ENCODE measurements around the gene ATP5ME.
"Not testable (repeated sequence)": the region's sequence is repeated elsewhere in the genome, so short reads cannot be mapped to it uniquely, and the experiment has no call there.

ATP5ME gene

DNA sequence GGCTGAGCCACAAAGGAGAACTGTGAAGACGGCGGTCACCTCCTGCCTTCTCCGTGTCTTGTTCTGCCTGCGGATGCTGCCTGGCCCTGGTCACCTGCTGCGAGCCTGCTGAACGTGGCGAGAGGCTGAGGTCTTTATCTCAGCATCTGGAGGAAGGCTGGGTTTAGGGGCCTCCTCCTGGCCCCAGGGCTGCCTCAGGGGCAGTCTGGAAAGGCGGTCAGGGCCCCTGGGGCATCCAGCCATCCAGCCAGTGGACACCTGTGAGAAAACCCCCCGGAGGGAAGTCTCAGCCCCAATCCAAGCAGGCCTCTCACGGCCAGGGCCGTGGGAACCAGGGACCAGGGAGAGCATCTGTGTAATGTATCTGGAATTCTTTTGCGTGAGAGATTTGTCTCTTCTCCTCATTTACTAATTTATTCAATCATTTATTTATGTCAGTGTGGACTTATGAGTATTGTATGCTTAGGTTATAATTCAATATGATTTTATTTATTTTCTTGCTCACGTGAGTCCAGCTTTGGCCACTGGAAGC, 37.4 kb downstream of the ATP5ME start:
- DNase-seq (ENCODE audit: extremely low read depth in 1 of 2, low read depth in 1 of 2), result no peak

DNA sequence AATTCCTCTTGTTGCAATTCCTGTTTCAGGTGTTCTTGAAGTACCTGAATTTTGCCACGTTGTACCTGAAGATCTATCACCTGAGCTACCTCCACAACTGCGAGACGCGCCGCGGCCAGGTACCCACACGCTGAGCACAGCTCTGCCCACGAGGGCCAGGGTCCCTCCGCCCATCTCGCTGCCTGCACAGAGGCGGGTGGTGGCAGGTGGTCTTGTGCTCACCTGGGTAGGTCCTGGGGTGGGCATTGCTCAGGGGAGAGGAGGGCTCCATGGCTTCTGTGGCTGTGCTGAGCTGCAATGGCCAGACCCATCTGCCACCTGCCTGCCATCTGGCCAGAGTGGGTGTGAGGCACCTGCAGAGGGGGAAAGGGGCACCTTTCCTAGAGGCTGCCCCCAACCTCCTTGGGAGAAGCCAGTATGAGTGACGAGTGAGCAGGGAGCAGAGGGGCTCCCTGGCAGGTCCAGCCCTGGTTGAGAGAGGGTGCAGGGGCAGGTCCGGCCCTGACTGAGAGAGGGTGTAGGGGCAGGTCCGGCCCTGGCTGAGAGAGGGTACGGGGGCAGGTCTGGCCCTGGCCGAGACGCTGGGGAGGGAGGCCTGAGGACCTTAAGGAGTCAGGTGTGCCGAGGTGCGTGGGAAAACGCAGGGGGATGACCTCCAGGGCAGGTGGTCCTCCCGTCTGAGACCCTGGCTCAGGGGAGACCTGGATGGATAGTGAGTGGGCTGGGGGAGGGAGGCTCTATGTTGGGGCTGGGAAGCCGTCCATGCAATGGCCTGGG, 38.0 kb downstream of the ATP5ME start:
- no peak for DNase-seq (ENCODE audit: extremely low read depth in 1 of 2, low read depth in 1 of 2)

DNA sequence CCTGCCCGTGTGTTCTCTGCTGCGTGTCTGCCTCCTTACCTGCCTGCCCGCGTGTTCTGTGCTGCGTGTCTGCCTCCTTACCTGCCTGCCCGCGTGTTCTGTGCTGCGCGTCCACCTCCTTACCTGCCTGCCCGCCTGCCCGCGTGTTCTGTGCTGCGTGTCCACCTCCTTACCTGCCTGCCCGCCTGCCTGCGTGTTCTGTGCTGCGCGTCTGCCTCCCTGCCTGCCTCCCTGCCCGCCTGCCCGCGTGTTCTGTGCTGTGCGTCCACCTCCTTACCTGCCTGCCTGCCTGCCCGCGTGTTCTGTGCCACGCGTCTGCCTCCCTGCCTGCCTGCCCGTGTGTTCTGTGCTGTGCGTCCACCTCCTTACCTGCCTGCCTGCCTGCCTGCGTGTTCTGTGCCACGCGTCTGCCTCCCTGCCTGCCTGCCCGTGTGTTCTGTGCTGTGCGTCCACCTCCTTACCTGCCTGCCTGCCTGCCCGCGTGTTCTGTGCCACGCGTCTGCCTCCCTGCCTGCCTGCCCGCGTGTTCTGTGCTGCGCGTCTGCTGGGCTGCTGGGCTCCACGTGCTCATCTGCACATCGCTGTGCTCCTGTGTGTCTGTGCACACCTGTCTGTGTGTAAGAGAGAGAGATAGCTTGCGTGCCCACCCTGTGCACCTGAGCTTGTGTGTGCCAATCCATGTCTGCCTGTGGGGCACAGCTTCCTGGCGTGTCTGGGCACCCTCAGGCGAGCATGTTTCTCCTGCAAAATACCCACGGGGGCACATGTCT, 38.8 kb downstream of the ATP5ME start:
- DNase-seq (ENCODE audit: extremely low read depth in 1 of 2, low read depth in 1 of 2), result not testable (repeated sequence)

DNA sequence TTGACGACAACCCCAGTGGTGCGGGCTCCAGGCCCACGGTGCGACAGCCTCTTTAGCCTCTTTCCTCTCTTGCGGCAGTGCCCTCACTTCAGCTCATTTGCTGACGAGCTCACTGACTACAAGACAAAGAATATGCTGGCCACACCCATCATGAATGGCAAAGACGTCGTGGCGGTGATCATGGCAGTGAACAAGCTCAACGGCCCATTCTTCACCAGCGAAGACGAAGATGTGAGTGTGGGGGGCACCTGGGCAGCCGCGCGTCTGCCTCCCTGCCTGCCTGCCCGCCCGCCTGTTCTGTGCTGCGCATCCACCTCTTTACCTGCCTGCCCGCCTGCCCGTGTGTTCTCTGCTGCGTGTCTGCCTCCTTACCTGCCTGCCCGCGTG, 39.5 kb downstream of the ATP5ME start:
- DNase-seq (ENCODE audit: extremely low read depth in 1 of 2, low read depth in 1 of 2), result no peak

DNA sequence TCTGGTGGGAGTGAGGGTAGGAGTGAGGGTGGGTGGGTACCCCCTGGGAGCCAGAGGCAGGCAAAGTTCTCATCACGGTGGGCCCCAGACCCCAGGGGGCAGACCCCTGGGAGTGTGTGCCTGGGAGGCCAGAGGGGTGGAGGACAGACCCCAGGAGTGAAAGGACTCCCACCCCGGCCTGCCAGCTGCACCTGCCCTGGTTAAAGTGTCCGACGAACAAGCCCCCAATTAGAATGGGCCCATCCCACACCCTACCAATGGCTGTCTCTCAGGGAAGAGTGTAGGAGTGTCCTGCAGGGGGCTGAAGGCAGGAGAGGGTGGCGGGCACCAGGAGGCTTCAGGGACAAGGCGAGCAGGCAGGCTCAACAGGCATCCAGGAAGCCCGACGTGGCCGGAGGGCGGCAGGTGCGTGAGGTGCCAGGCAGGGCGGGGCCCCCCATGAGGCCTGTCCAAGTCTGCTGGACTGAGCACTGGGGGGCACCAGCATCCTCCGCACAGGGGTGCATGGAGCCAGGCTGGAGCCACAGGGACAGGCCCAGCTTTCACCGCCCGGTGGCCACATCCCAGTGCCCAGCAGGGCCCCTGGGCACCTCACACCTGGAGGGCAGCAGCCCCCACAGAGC, 40.0 kb downstream of the ATP5ME start:
- no peak for DNase-seq (ENCODE audit: extremely low read depth in 1 of 2, low read depth in 1 of 2)

DNA sequence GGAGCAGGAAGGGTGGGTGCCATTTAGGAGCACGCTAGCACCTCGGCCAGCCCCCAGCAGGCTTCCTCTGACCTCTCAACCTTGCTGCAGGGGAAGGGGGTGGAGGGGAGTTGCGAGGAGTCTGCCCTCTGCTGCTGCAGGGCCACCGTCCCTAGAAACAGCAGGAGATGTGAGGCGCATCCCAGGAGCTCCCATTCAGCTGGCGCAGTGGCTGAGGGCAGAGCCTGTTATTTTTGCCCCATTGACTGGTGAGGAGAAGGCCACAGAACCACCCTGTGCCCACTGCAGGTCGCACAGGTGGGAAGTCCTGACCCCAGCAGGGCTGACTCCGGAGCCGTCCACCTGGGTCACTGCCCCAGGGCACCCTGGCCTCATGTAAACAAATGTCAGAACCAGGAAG, 40.7 kb downstream of the ATP5ME start:
- no peak for DNase-seq (ENCODE audit: extremely low read depth in 1 of 2, low read depth in 1 of 2)

DNA sequence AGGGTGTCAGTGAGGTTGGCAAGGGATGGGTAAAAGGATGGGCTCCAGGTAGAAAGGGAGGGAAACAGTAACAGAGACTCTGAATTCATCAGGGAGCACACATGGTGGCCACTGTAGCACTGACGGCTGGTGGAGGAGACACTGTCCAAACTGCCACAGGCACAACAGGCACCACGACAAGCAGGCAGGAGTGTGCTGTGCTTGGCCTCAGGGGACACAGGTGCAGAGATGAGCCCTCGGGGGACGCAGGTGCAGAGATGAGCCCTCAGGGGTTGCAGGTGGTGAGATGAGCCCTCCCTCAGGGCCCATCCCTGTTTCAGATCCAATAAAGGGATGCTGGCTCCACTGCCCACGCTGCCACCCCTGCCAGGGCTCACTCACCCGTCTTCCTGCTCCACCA, 41.1 kb downstream of the ATP5ME start:
- DNase-seq (ENCODE audit: extremely low read depth in 1 of 2, low read depth in 1 of 2), result no peak

DNA sequence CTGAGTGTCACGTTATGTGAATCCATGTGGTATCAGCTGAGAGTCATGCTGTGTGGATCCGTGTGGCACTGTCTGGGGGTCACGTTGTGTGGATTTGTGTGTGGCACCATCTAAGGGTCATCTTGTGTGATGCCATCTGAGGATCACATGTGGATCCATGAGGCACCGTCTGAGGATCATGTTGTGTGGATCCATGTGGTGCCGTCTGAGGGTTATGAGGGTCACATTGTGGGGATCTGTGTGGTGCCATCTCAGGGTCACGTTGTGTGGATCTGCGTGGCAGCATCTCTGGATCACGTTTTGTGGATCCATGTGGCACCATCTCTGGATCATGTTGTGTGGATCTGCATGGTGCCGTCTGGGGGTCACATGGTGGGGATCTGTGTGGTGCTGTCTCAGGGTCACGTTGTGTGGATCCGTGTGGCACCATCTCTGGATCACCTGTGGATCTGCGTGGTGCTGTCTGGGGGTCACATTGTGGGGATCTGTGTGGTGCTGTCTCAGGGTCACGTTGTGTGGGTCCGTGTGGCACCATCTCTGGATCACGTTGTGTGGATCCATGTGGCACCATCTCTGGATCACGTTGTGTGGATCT, 41.8 kb downstream of the ATP5ME start:
- no peak for DNase-seq (ENCODE audit: extremely low read depth in 1 of 2, low read depth in 1 of 2)

DNA sequence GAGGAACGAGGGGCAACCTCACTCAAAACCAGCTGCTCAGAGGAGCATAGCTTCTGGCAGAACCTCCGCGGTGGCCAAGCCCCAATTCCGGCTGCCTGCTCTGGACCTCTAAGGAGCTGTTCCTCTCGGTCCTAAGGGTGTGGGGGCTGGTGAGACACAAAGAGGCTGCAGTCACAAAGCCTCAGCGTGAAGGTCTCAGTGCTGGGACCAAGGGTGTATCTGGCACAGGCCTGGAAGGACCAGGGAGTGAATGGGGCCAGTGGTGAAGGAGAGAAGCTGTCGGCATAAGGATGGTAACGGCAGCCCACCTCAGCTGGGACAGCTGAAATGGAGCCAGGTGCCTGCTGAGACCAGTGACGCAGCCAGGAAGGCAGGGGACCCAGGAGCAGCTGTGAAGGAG, 43.4 kb downstream of the ATP5ME start:
- DNase-seq (ENCODE audit: extremely low read depth in 1 of 2, low read depth in 1 of 2), result no peak

DNA sequence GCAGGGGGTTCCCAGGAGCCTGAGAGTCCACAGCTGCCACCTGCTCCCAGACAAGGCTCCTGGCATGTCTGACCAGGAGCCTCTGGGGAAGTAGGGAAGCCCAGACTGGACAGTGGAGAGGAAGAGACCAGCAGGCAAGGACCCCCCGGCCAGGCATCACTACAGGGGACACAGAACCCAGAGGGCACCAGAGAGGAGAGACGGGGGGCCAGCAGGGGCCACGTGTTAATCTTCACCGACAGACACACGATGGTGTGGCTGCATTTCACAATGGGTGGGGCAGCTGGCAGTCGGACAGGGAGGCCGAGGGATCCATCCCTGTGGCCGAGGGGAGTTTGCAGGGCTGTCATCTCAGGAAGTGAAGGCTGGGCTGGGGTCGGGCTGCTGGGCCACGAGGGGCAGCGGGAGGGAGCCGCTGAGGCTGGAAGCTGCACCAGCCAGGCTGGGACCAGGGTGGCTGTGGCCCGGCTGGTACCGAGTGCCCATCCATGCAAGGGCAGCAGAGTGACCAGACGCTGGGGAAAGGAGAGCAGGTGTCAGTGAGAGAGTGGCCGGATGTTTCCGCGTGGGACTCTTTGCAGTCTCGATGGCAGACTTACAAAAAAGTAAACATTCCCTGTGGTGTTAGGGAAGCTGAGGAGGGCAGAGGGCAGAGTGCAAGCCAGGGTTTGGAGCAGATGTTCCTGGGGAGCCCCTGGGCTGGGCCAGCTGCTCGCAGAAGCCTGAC, 44.0 kb downstream of the ATP5ME start:
- DNase-seq (ENCODE audit: extremely low read depth in 1 of 2, low read depth in 1 of 2), result no peak

DNA sequence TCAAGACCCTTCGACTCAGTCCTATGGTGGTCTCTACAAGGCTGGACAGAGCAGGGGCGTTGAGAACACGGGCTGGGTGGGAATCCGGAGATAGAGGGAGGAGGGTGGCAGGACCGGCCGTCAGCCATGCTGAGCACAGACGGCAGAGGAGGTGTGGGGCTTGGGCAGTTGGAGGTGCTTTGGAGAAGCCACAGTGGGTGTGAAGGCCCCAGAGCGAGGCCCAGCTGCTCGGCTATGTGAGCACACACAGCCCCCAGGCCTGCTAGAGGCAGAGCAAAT, 44.5 kb downstream of the ATP5ME start:
- DNase-seq (ENCODE audit: extremely low read depth in 1 of 2, low read depth in 1 of 2), result no peak

DNA sequence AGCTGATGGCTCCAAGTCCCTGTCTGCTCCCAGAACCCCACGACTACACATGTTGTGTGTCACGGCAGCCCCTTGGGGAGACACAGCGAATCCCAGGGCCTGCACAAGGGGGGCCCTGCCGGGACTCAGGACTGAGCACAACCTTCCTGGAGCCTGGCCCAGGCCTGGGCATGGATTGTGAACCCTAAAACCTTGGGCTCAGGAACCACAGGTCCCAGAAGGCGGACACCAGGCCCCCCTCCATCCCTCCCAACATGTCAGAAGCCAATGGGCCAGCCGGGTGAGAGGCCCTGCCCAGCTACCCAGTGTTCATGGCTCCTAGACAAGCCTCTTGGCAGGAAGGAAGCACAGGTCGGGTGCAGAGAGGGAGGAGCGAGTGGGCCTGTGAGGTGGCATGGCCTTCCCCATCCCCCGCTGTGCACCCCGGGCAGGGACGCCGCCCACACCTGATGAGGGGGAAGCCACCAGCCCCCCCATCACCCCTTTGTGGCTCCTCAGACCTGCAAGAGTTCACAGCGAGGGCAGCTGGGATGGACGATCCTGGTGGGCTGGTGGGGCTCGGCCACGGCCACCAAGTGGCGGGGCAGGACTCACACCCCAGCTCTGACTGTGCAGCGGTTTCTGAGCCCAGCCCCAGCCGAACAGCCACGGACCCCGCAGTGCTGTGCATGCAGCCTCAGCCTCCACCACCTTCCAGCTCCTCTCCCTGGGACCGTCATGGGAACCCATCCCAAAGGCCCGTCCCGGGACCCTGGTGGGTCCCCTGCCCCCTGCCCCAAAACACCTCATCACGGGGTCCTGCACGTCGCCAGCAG, 45.0 kb downstream of the ATP5ME start:
- DNase-seq (ENCODE audit: extremely low read depth in 1 of 2, low read depth in 1 of 2), result no peak

DNA sequence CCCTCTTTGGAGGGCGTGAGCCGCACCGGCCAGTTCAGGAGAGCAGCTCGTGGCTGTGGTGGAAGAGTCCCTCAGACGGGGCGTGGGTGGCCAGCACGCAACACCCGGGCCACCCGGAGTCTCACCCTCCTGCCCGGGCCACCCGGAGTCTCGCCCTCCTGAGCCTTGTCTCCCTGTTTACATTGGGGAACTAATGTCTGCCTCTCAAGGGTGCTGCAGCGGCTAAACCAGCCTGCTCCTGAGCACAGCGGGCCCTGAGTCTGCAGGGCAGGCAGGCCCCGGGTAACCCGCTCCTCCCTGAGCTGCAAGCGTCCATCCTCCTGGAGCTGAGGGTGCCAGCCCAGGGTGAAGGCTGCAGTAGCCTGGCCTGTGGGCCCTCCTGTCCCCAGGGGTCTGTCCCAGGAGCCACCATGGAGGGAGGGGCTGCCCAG, 45.8 kb downstream of the ATP5ME start:
- DNase-seq (ENCODE audit: extremely low read depth in 1 of 2, low read depth in 1 of 2), result no peak

DNA sequence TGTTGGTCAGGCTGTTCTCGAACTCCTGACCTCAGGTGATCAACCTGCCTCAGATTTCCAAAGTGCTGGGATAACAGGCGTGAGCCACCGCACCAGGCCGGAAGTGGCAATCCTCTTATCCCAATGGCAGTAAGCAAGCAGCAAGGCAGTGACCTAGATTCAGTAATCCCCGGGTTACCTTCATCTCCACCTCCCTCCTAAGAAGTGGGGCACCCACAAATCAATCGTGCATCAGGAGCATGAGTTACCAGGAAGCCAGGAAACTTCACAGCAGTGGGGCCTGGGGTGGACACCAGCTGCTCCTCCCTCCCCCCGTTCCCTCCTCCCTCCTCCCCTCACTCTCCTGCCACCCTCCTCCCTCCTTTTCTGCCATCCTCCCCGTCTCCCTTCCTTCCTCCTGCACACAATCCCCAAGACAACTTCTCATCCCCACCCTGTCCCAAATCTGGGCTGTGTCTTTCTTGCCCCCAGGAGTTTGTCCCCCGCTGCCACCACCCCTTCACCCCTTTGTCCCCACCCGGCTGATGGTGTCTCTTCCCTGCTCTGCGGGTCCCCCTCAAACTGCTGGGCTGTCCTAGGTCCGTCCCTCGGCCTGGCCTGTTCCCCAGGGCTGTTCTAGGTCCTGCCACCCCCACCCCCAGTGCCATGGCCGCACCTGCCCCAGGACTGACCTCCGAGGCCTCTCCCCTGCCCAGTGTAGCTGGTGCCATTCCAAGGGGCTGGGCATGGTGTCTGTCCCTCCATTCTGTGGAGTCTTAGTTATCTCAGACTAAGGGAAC, 46.5 kb downstream of the ATP5ME start:
- no peak for DNase-seq (ENCODE audit: extremely low read depth in 1 of 2, low read depth in 1 of 2)

DNA sequence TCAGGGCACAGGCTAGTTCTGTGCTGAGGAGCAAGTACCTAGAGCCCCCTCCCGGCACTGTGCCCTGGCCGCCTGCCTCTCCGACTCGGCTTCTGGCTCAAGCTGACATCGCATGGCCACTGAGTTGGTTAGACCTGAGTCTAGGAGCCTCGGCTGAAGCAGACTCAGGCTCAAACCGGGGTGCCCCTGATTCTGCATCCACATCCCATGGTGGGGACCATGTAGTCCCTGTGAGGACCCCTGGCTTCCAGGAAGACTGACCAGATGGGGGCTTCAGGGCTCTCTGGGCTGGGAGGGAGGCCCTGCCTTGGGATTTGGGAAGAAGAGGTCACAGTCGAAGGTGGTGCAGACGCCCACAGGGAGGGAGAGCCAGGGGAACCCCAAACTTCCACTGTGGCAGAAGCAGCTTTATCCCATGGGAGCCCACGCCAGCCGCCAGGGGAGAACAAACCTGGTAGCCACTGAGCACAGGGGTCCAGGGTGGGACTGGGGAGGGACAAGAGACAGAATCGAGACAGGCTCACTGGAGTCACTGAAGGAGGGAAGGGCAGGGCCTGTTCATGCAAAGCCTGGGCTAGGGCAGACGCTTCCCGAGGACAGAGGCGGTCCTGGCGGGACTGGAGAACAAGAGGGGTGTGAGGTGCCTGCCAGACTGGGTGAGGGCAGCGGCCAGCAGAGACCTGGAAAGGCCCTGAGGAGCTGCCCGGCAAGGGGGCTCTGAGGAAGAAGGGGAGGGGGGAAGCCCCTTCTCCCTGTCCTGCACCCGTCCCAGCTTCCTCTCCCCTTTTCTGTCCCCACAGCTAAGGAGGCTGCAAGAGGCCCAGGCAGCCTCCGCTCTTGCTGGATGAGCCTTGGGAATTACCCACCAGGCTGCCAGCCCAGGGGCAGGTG, 47.6 kb downstream of the ATP5ME start:
- DNase-seq (ENCODE audit: extremely low read depth in 1 of 2, low read depth in 1 of 2), result no peak

DNA sequence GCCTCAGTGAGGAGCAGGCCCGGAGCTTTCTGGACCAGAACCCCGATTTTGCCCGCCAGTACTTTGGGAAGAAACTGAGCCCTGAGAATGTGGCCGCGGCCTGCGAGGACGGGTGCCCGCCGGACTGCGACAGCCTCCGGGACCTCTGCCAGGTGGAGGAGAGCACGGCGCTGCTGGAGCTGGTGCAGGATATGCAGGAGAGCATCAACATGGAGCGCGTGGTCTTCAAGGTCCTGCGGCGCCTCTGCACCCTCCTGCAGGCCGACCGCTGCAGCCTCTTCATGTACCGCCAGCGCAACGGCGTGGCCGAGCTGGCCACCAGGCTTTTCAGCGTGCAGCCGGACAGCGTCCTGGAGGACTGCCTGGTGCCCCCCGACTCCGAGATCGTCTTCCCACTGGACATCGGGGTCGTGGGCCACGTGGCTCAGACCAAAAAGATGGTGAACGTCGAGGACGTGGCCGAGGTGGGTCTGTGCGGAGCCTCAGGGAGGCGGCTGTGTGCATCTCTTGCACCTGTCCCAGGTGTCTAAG, 48.4 kb downstream of the ATP5ME start:
- no peak for DNase-seq (ENCODE audit: extremely low read depth in 1 of 2, low read depth in 1 of 2)

DNA sequence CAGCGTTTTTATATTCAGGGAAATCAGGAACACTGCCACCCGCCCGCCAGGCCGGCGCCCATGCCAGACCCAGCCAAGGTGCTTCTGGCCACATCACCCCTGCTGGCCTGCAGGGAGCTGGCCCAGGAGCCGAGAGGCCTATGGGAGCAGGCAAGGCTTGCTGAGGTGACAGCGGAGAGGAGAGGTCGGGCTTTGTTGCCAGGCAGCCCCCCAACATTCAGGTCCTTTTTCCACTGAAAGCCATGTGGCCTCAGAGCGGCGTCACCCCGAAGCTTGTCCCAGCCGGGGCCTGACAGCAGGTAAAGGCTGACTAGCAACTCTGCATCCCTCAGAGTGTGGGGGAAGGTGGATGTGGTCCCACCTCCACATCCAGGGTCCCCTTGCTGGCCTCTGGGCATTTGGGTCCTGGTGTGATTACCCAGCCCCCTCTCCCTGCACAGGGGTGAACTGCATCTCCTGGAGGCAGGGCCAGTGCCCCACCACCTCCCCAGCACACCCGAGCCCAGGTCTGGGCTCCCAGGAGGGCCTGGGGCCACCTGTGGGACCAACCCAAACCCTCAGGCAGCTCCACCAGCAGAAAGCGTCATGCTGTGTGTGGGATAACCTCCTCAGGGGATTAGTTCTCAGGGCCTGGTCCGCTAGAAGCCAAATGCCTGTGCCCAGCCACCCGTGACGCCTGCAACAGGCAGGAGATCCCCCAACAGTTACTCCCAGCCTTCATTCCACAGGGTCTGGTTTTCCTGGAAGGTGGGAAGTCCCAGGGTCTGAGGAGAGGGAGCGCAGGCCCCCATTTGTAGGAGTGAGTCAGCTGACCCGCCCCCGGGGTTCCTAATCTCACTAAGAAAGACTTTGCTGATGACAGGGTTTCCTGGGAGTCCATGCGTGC, 49.1 kb downstream of the ATP5ME start, which contains the start of gene PDE6B:
Gene PDE6B, plus strand, starts transcription at position 869 of the 886 bp plus-strand sequence. CDS start 54 bp downstream, outside the sequence.
- DNase-seq (ENCODE audit: extremely low read depth in 1 of 2, low read depth in 1 of 2), result no peak
